ENCODE results near the gene G6PD.

G6PD gene

GRCh38 chrX:154490414-154491083 lies 56.1 kb downstream of the G6PD start, which contains the start of gene SLC10A3:
SLC10A3 (minus strand) TSS chrX:154490629; CDS start chrX:154488940, 1,689 bp downstream.
- peak; percentile 79 for DNase-seq (ENCODE audit: low read depth)
- peak within 1 kb of the TSS; percentile 64 for H3K4me3 ChIP-seq (ENCODE audit: low read depth, low read length)
- TF ChIP-seq, protein P1, sequence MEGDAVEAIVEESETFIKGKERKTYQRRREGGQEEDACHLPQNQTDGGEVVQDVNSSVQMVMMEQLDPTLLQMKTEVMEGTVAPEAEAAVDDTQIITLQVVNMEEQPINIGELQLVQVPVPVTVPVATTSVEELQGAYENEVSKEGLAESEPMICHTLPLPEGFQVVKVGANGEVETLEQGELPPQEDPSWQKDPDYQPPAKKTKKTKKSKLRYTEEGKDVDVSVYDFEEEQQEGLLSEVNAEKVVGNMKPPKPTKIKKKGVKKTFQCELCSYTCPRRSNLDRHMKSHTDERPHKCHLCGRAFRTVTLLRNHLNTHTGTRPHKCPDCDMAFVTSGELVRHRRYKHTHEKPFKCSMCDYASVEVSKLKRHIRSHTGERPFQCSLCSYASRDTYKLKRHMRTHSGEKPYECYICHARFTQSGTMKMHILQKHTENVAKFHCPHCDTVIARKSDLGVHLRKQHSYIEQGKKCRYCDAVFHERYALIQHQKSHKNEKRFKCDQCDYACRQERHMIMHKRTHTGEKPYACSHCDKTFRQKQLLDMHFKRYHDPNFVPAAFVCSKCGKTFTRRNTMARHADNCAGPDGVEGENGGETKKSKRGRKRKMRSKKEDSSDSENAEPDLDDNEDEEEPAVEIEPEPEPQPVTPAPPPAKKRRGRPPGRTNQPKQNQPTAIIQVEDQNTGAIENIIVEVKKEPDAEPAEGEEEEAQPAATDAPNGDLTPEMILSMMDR (IDR thresholded peaks at IDR 0.05; ENCODE audit: low read depth, low read length, missing control alignments): no peak

GRCh38 chrX:154490021-154490413 lies 56.6 kb downstream of the G6PD start:
- no peak for DNase-seq (ENCODE audit: low read depth)
- peak overlapping the region; percentile 61 for H3K4me3 ChIP-seq (ENCODE audit: low read depth, low read length)
- TF ChIP-seq, protein P1 (IDR thresholded peaks at IDR 0.05; ENCODE audit: low read depth, low read length, missing control alignments): no peak

- no peak for DNase-seq (ENCODE audit: low read depth)
- peak overlapping the region; percentile 61 for H3K4me3 ChIP-seq (ENCODE audit: low read depth, low read length)
- TF ChIP-seq, protein P1 (IDR thresholded peaks at IDR 0.05; ENCODE audit: low read depth, low read length, missing control alignments): no peak
Measured at GRCh38 chrX:154489182-154489581, 57.5 kb downstream of the G6PD start.

- TF ChIP-seq, protein P1 (IDR thresholded peaks at IDR 0.05; ENCODE audit: low read depth, low read length, missing control alignments): no peak
- no peak overlapping the region for H3K4me3 ChIP-seq (ENCODE audit: low read depth, low read length)
Measured at GRCh38 chrX:154488336-154489075, 58.1 kb downstream of the G6PD start.

DNA sequence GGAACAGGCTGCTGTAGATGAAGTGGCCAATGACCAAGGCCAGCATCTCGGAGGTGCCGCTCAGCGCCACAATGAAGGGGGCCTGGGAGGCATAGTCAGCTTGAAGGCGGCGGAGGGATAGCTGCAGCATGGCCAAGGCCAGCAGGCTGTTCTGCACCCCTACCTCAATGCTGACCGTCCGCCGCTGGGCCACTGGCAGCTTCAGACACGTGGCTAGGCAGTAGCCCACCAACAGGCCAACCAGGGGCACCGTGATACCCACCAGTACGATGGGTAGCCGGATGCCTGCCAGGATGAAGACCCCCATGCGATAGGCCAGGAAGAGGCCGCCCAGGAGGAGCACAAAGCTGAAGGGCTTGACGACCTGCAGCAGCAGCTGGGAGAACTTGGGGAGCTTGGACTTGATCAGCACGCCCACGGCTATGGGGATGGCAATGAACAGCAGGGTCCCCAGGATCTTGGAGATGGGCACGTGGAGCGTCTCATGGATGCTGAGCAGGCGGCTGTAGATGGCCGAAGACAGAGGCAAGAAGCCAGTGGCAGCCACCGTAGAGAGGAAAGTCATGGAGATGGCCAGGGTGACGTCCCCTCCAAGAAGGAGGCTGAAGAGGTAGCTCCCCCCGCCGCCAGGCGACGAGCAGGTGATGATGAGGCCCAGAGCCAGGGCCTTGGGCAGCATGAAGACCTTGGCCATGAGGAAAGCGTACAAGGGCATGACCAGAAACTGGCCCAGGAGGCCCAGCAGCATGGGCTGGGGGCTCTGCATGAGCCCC lies 58.9 kb downstream of the G6PD start:
- no peak for DNase-seq (ENCODE audit: low read depth)
- H3K4me3 ChIP-seq (ENCODE audit: low read depth, low read length): no peak overlapping the region
- TF ChIP-seq, protein P1 (IDR thresholded peaks at IDR 0.05; ENCODE audit: low read depth, low read length, missing control alignments): no peak

More at GRCh38 chrX:154488336-154489075, 58.1 kb downstream of the G6PD start:
- DNase-seq (ENCODE audit: low read depth): no peak

DNA sequence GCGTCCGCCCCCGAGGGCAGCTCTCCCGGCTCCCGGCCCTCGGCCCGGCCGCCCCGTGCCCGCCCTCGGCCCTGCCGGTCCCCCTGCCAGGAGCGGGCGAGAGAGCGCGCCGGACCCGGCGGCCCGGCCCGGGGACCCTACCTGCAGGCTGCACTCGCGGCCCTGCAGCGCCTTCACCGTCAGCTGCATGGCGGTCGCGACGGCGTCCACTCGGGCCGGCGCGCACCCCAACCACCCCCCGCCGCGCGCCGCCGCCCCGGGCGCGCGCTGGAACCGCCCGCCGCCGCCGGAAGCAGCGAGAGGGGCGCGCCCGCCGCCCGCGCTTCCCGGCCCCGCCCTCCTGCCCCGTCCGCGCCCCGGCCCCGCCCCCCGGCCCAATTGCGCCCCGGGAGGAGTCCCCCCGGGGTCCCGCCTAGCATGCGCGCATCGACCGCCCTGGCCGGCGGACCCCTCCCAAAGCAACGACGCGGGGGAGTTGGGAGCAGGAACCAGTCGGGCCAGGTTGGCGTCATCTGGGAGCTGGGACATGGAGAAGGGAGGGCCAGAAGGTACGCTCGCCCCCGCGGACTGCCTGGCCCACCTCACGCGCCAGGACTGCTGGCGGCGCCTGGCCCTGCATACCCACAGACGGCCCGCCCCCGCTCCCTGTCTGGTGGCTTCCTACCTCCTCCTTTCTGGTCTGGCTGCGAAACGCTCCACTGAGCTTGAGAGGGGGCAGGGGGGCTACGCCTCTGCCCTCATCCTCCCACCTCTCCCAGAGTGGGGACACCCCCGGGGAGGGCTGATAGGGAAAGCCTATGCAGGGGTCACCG lies 60.0 kb downstream of the G6PD start, which contains the start of gene UBL4A:
TSS of gene UBL4A (minus strand) at position 220 of the 812 bp plus-strand sequence. CDS start at position 189, 31 bp downstream.
- DNase-seq (ENCODE audit: low read depth): no peak
- TF ChIP-seq, protein P1 (IDR thresholded peaks at IDR 0.05; ENCODE audit: low read depth, low read length, missing control alignments): no peak

More for the DNA sequence above, 60.0 kb downstream of the G6PD start, which contains the start of gene UBL4A:
- H3K4me3 ChIP-seq (ENCODE audit: low read depth, low read length): peak within 1 kb of the TSS; percentile 81

Measured in GM12864 (cell line).